Hepatocyte (in vitro differentiated cells): ENCODE data around the gene PCCA. TPM values are rescaled to one million over a fixed set of nuclear protein-coding genes. Genes with fewer than 3 reads are reported as not detected.
A peak's percentile ranks its signal among the peaks of the same experiment; 100 is the strongest.
"Not testable (repeated sequence)": the region's sequence is repeated elsewhere in the genome, so short reads cannot be mapped to it uniquely, and the experiment has no call there.

Experiments
- DNase-seq: peaks from one replicate; pipeline ENCODE4 v3.0.0-alpha.2; 2016; ENCODE audit warnings: low spot score
- H2AFZ ChIP-seq: fragments of 200-600 bp; sonication (generic); 2 replicates; pipeline ENCODE4 v1.6.0; 2016; ENCODE audit warnings: antibody characterized with exemption, mild to moderate bottlenecking
- H3K27ac ChIP-seq: fragments of 200-600 bp; sonication (generic); 2 replicates; pipeline ENCODE4 v1.5.1; 2016; ENCODE audit warnings: mild to moderate bottlenecking
- H3K27me3 ChIP-seq: fragments of 200-600 bp; sonication (generic); 2 replicates; pipeline ENCODE4 v1.6.1; 2016
- H3K36me3 ChIP-seq: fragments of 200-600 bp; sonication (generic); replicated peaks from 2 replicates; pipeline ENCODE4 v1.5.1; 2016; ENCODE audit warnings: low read depth; ENCODE audit not compliant: insufficient read depth
- H3K4me1 ChIP-seq: fragments of 200-600 bp; sonication (generic); 2 replicates; pipeline ENCODE4 v1.5.1; 2016; ENCODE audit warnings: mild to moderate bottlenecking, moderate library complexity; ENCODE audit not compliant: insufficient read depth
- H3K4me2 ChIP-seq: fragments of 200-600 bp; sonication (generic); 2 replicates; pipeline ENCODE4 v1.6.0; 2016
- H3K4me3 ChIP-seq: fragments of 200-600 bp; sonication (generic); 2 replicates; pipeline ENCODE4 v1.5.1; 2016; ENCODE audit warnings: mild to moderate bottlenecking
- H3K79me2 ChIP-seq: fragments of 200-600 bp; sonication (generic); 2 replicates; pipeline ENCODE4 v1.6.0; 2017; ENCODE audit warnings: mild to moderate bottlenecking
- H3K9me2 ChIP-seq: fragments of 200-600 bp; sonication (generic); replicated peaks from 2 replicates; pipeline ENCODE4 v1.6.0; 2017; ENCODE audit warnings: mild to moderate bottlenecking; ENCODE audit not compliant: insufficient read depth
- H3K9me3 ChIP-seq: fragments of 200-600 bp; sonication (generic); 2 replicates; pipeline ENCODE4 v1.5.1; 2016; ENCODE audit warnings: low read depth, mild to moderate bottlenecking
- H4K20me1 ChIP-seq: fragments of 200-600 bp; sonication (generic); 2 replicates; pipeline ENCODE4 v1.6.0; 2016; ENCODE audit warnings: mild to moderate bottlenecking; ENCODE audit not compliant: insufficient read depth, poor library complexity, severe bottlenecking
- CTCF ChIP-seq: fragments of 200-600 bp; sonication (generic); IDR thresholded peaks from 2 replicates; pipeline ENCODE4 v1.5.1; 2016; ENCODE audit warnings: antibody characterized with exemption, mild to moderate bottlenecking; ENCODE audit not compliant: poor library complexity
- EZH2 ChIP-seq: fragments of 200-600 bp; sonication (generic); IDR thresholded peaks from 2 replicates; pipeline ENCODE4 v1.6.1; 2016; ENCODE audit warnings: antibody characterized with exemption, mild to moderate bottlenecking, borderline replicate concordance
- EZH2phosphoT487 ChIP-seq: fragments of 200-600 bp; sonication (generic); IDR thresholded peaks from one replicate; pipeline ENCODE4 v1.6.1; 2018; ENCODE audit warnings: antibody characterized with exemption, mild to moderate bottlenecking, low read depth, moderate library complexity; ENCODE audit not compliant: unreplicated experiment, severe bottlenecking
- WGBS: methylation state at CpG from one replicate; pipeline ENCODE4 v1.1.6; 2016; ENCODE audit warnings: low lambda C conversion rate; ENCODE audit errors: missing lambda C conversion rate; 5-methylcytosine and 5-hydroxymethylcytosine counted together
- polyA plus RNA-seq: library from polyadenylated mRNA; unstranded; fragments of >200 nt; fragmentation: Nextera tagmentation; extraction: Ambion mirVana; gene quantifications from 2 replicates; pipeline ENCODE4 v1.2.1, GENCODE V29; 2016
- total RNA-seq: library from RNA; depleted of rRNA; stranded (reverse); fragments of >200 nt; gene quantifications from 2 replicates; pipeline ENCODE4 v1.2.3, GENCODE V29; 2014

The PCCA gene
- total and polyA plus RNA-seq, 2 experiments from 2014 or later: 23.6 to 28.2 TPM

GRCh38 chr13:100221166-100221565 lies 132.3 kb downstream of the PCCA start:
- no peaks in the 10 kb centered on the region for H4K20me1 ChIP-seq
- no peaks in the 10 kb centered on the region for H3K27me3 ChIP-seq
- H3K4me1 ChIP-seq: no peaks in the 10 kb centered on the region
- TF ChIP-seq CTCF (no peak), EZH2phosphoT487 (no peak), EZH2 (no peak)
- H2AFZ ChIP-seq: no peak overlapping the region
- H3K4me3 ChIP-seq: no peak overlapping the region
- H3K9me3 ChIP-seq: no peaks in the 10 kb centered on the region
- no peaks in the 10 kb centered on the region for H3K9me2 ChIP-seq
- H3K79me2 ChIP-seq: no peaks in the 10 kb centered on the region
- WGBS: 97% methylated on average over 2 of the region's 2 CpGs
- DNase-seq: no peak
- H3K36me3 ChIP-seq: no peaks in the 10 kb centered on the region
- H3K27ac ChIP-seq: no peak overlapping the region
- no peak overlapping the region for H3K4me2 ChIP-seq

- H3K27ac ChIP-seq, H3K9me2 ChIP-seq, H3K9me3 ChIP-seq, H4K20me1 ChIP-seq, DNase-seq, H3K36me3 ChIP-seq, H2AFZ ChIP-seq, H3K4me2 ChIP-seq, H3K4me1 ChIP-seq, H3K79me2 ChIP-seq, H3K4me3 ChIP-seq, H3K27me3 ChIP-seq: not testable (repeated sequence)
- 98% methylated on average over 27 of the region's 30 CpGs for WGBS
Observed at GRCh38 chr13:100223966-100224530, 135.2 kb downstream of the PCCA start.

GRCh38 chr13:100229603-100230002 lies 140.7 kb downstream of the PCCA start:
- no peaks in the 10 kb centered on the region for H3K9me2 ChIP-seq
- TF ChIP-seq CTCF: no peak
- no peak for TF ChIP-seq EZH2phosphoT487
- TF ChIP-seq EZH2: no peak
- H3K79me2 ChIP-seq: no peaks in the 10 kb centered on the region
- H3K27ac ChIP-seq: no peak overlapping the region
- H3K9me3 ChIP-seq: no peaks in the 10 kb centered on the region
- H4K20me1 ChIP-seq: no peaks in the 10 kb centered on the region
- H3K36me3 ChIP-seq: no peaks in the 10 kb centered on the region
- peak overlapping the region; percentile 15 for H3K4me2 ChIP-seq
- no peak overlapping the region for H2AFZ ChIP-seq
- no peak overlapping the region for H3K4me3 ChIP-seq
- WGBS: 78% methylated on average over 7 of the region's 7 CpGs
- H3K4me1 ChIP-seq: peaks cover 7% of the 10 kb centered on the region
- DNase-seq: no peak
- no peaks in the 10 kb centered on the region for H3K27me3 ChIP-seq

- no peak overlapping the region for H2AFZ ChIP-seq
- H3K27me3 ChIP-seq: no peaks in the 10 kb centered on the region
- TF ChIP-seq EZH2 (no peak), CTCF (no peak), EZH2phosphoT487 (no peak)
- DNase-seq: no peak
- H3K9me3 ChIP-seq: no peaks in the 10 kb centered on the region
- H3K36me3 ChIP-seq: no peaks in the 10 kb centered on the region
- H3K27ac ChIP-seq: no peak overlapping the region
- no peak overlapping the region for H3K4me3 ChIP-seq
- 93% methylated on average over 3 of the region's 3 CpGs for WGBS
- no peak overlapping the region for H3K4me2 ChIP-seq
- H3K9me2 ChIP-seq: no peaks in the 10 kb centered on the region
- H4K20me1 ChIP-seq: no peaks in the 10 kb centered on the region
- H3K4me1 ChIP-seq: peaks cover 13% of the 10 kb centered on the region
- H3K79me2 ChIP-seq: no peaks in the 10 kb centered on the region
Observed at GRCh38 chr13:100230769-100231149, 141.9 kb downstream of the PCCA start.
